ENCODE results near the gene PTPRG.

The PTPRG gene

GRCh38 chr3:61967019-61967418 is 405.6 kb downstream of the PTPRG start:
- DNase-seq (ENCODE audit: low read depth) = no peak

- no peak for DNase-seq (ENCODE audit: low read depth)
Measured at GRCh38 chr3:61967937-61968336, 406.6 kb downstream of the PTPRG start.

GRCh38 chr3:61974662-61975061 is 413.3 kb downstream of the PTPRG start:
- DNase-seq (ENCODE audit: low read depth) = no peak

- DNase-seq (ENCODE audit: low read depth) = no peak
Measured at GRCh38 chr3:61975199-61975598, 413.8 kb downstream of the PTPRG start.

- DNase-seq (ENCODE audit: low read depth) = no peak
Measured at GRCh38 chr3:61975936-61976335, 414.6 kb downstream of the PTPRG start.

GRCh38 chr3:61978460-61979419 is 417.4 kb downstream of the PTPRG start:
- no peak for DNase-seq (ENCODE audit: low read depth)

GRCh38 chr3:61979638-61980037 is 418.3 kb downstream of the PTPRG start:
- DNase-seq (ENCODE audit: low read depth) = no peak

GRCh38 chr3:61980041-61980440 is 418.7 kb downstream of the PTPRG start:
- no peak for DNase-seq (ENCODE audit: low read depth)

- DNase-seq (ENCODE audit: low read depth) = no peak
Measured at GRCh38 chr3:61981060-61981459, 419.7 kb downstream of the PTPRG start.

- DNase-seq (ENCODE audit: low read depth) = no peak
Measured at GRCh38 chr3:61983479-61983878, 422.1 kb downstream of the PTPRG start.

- no peak for DNase-seq (ENCODE audit: low read depth)
Measured at GRCh38 chr3:61985020-61985419, 423.6 kb downstream of the PTPRG start.

- no peak for DNase-seq (ENCODE audit: low read depth)
Measured at GRCh38 chr3:61986473-61986872, 425.1 kb downstream of the PTPRG start.

- no peak for DNase-seq (ENCODE audit: low read depth)
Measured at GRCh38 chr3:61989681-61990080, 428.3 kb downstream of the PTPRG start.

- DNase-seq (ENCODE audit: low read depth) = no peak
Measured at GRCh38 chr3:61990327-61991027, 429.1 kb downstream of the PTPRG start.

- DNase-seq (ENCODE audit: low read depth) = no peak
Measured at GRCh38 chr3:61991706-61992105, 430.3 kb downstream of the PTPRG start.

- no peak for DNase-seq (ENCODE audit: low read depth)
Measured at GRCh38 chr3:61996366-61996765, 435.0 kb downstream of the PTPRG start.

- DNase-seq (ENCODE audit: low read depth) = no peak
Measured at GRCh38 chr3:61997101-61997500, 435.7 kb downstream of the PTPRG start.

GRCh38 chr3:62003835-62004234 is 442.5 kb downstream of the PTPRG start:
- DNase-seq (ENCODE audit: low read depth) = no peak

- no peak for DNase-seq (ENCODE audit: low read depth)
Measured at GRCh38 chr3:62007036-62007435, 445.7 kb downstream of the PTPRG start.

- no peak for DNase-seq (ENCODE audit: low read depth)
Measured at GRCh38 chr3:62010989-62011388, 449.6 kb downstream of the PTPRG start.

- DNase-seq (ENCODE audit: low read depth) = no peak
Measured at GRCh38 chr3:62011666-62012065, 450.3 kb downstream of the PTPRG start.

- DNase-seq (ENCODE audit: low read depth) = no peak
Measured at GRCh38 chr3:62013951-62014350, 452.6 kb downstream of the PTPRG start.

GRCh38 chr3:62015111-62015510 is 453.7 kb downstream of the PTPRG start:
- no peak for DNase-seq (ENCODE audit: low read depth)
